H1 (cell line): Measurements from ENCODE around the gene BMP4. TPM values are rescaled to one million over a fixed set of nuclear protein-coding genes. Genes with fewer than 3 reads are reported as not detected.

Source experiments
- CTCF ChIA-PET: fragments of 300-600 bp; sonication (Branson Sonifier 250); formaldehyde crosslinking; loops from one replicate; lab custom pipeline; 2021; ENCODE audit not compliant: partially characterized antibody; lab: Charles Lee
- POLR2A ChIA-PET: fragments of 300-600 bp; sonication (Branson Sonifier 250); formaldehyde crosslinking; loops from one replicate; lab custom pipeline; 2021; ENCODE audit warnings: inconsistent platforms; ENCODE audit not compliant: partially characterized antibody; lab: Charles Lee
- DNase-seq, 2 experiments: peaks; one replicate each; pipeline versions ENCODE4 v3.0.0 to v3.0.0-alpha.2; 2010 to 2022; ENCODE audit warnings: low spot score in 2 of 2, low read depth in 1 of 2, mixed read lengths in 1 of 2
- FAIRE-seq: peaks from 2 replicates; lab custom pipeline; 2011; peaks lifted over from hg19 to GRCh38; lab: Jason Lieb, UNC
- H2AFZ ChIP-seq: 2 replicates; pipeline ENCODE4 v1.8.1; 2012; ENCODE audit warnings: low read length, inconsistent platforms
- H2AK5ac ChIP-seq: 2 replicates; pipeline ENCODE4 v1.6.1; 2013; ENCODE audit warnings: low read depth, low read length
- H2BK120ac ChIP-seq: replicated peaks from 2 replicates; pipeline ENCODE3; 2013; ENCODE audit warnings: low read depth, low read length, inconsistent platforms
- H2BK12ac ChIP-seq: 2 replicates; pipeline ENCODE4 v1.6.1; 2013; ENCODE audit warnings: low read depth, low read length
- H2BK15ac ChIP-seq: 2 replicates; pipeline ENCODE4 v1.6.1; 2013; ENCODE audit warnings: low read length
- H2BK20ac ChIP-seq: 2 replicates; pipeline ENCODE4 v1.6.1; 2013; ENCODE audit warnings: low read length
- H2BK5ac ChIP-seq: 2 replicates; pipeline ENCODE4 v1.6.1; 2013; ENCODE audit warnings: low read depth, low read length
- H3K14ac ChIP-seq: 2 replicates; pipeline ENCODE4 v1.6.1; 2013; ENCODE audit warnings: inconsistent platforms; ENCODE audit not compliant: insufficient read length
- H3K18ac ChIP-seq: 2 replicates; pipeline ENCODE4 v1.6.1; 2013; ENCODE audit warnings: low read length; ENCODE audit errors: extremely low read depth
- H3K23ac ChIP-seq: 2 replicates; pipeline ENCODE4 v1.6.1; 2013; ENCODE audit warnings: inconsistent platforms; ENCODE audit not compliant: insufficient read length
- H3K23me2 ChIP-seq: 2 replicates; pipeline ENCODE4 v1.6.1; 2013; ENCODE audit warnings: low read depth, low read length
- H3K27ac ChIP-seq: 2 replicates; pipeline ENCODE4 v1.6.1; 2011; ENCODE audit warnings: low read depth, low read length, inconsistent platforms
- H3K27me3 ChIP-seq, 4 experiments: replicated peaks in 1 of 4; 1 replicate in 1 of 4; 2 replicates in 3 of 4; pipeline versions ENCODE4 v1.6.1 to v1.8.1; 2011 to 2013; ENCODE audit warnings: low read length in 3 of 4, mild to moderate bottlenecking in 3 of 4, inconsistent platforms in 2 of 4, mixed read lengths in 2 of 4, moderate library complexity in 1 of 4; ENCODE audit not compliant: control insufficient read depth in 3 of 4, insufficient read depth in 3 of 4; ENCODE audit errors: extremely low read depth in 1 of 4
- H3K36me3 ChIP-seq, 4 experiments: 2 replicates each; pipeline versions ENCODE4 v1.6.1 to v1.8.1; 2011 to 2013; ENCODE audit warnings: mild to moderate bottlenecking in 4 of 4, low read length in 3 of 4, moderate library complexity in 2 of 4, control low read depth in 1 of 4, inconsistent platforms in 1 of 4; ENCODE audit not compliant: insufficient read depth in 4 of 4, control insufficient read depth in 2 of 4
- H3K4ac ChIP-seq: replicated peaks from 2 replicates; pipeline ENCODE3; 2013; ENCODE audit warnings: low read length, low read depth, mixed read lengths, inconsistent platforms; ENCODE audit not compliant: insufficient read length
- H3K4me1 ChIP-seq, 4 experiments: replicated peaks in 1 of 4; 1 replicate in 1 of 4; 2 replicates in 3 of 4; pipeline versions ENCODE4 v1.6.1 to v1.8.1; 2011 to 2013; ENCODE audit warnings: low read length in 3 of 4, inconsistent platforms in 2 of 4, mixed read lengths in 1 of 4; ENCODE audit not compliant: insufficient read depth in 4 of 4, control insufficient read depth in 3 of 4
- H3K4me2 ChIP-seq, 2 experiments: 2 replicates each; pipeline versions ENCODE4 v1.6.1 to v1.8.1; 2011 to 2013; ENCODE audit warnings: low read depth in 2 of 2, low read length in 2 of 2, control low read depth in 1 of 2, inconsistent platforms in 1 of 2, mild to moderate bottlenecking in 1 of 2; ENCODE audit not compliant: insufficient read depth in 1 of 2
- H3K4me3 ChIP-seq, 4 experiments: fragments of 200-600, 300-600 bp in 1 of 4; sonication (generic), shearing (Covaris generic), sonication (Bioruptor Twin) in 1 of 4; 2 replicates each; pipeline versions ENCODE4 v1.5.1 to v1.8.1; 2011 to 2016; ENCODE audit warnings: low read length in 4 of 4, low read depth in 3 of 4, control low read depth in 2 of 4, inconsistent platforms in 2 of 4, mild to moderate bottlenecking in 2 of 4, mixed read lengths in 1 of 4, moderate library complexity in 1 of 4; ENCODE audit not compliant: insufficient read depth in 2 of 4; ENCODE audit errors: extremely low read depth in 1 of 4
- H3K56ac ChIP-seq: replicated peaks from 2 replicates; pipeline ENCODE3; 2013; ENCODE audit warnings: low read depth, mild to moderate bottlenecking, mixed read lengths, low read length, inconsistent platforms; ENCODE audit not compliant: insufficient read length
- H3K79me1 ChIP-seq: 2 replicates; pipeline ENCODE4 v1.6.1; 2013; ENCODE audit warnings: low read depth, low read length, control low read depth
- H3K79me2 ChIP-seq, 2 experiments: 2 replicates each; pipeline versions ENCODE4 v1.6.1 to v1.8.1; 2012 to 2013; ENCODE audit warnings: low read length in 2 of 2, mild to moderate bottlenecking in 2 of 2, inconsistent platforms in 1 of 2; ENCODE audit not compliant: insufficient read depth in 2 of 2, control insufficient read depth in 1 of 2
- H3K9ac ChIP-seq, 4 experiments: replicated peaks in 1 of 4; 1 replicate in 1 of 4; 2 replicates in 3 of 4; pipeline versions ENCODE4 v1.6.1 to v1.8.1; 2011 to 2013; ENCODE audit warnings: low read depth in 3 of 4, low read length in 3 of 4, control low read depth in 2 of 4, mild to moderate bottlenecking in 2 of 4, moderate library complexity in 2 of 4, inconsistent platforms in 1 of 4; ENCODE audit errors: extremely low read depth in 1 of 4
- H3K9me3 ChIP-seq, 2 experiments: 2 replicates each; pipeline versions ENCODE4 v1.6.1 to v1.8.1; 2012 to 2013; ENCODE audit warnings: mild to moderate bottlenecking in 2 of 2, moderate library complexity in 2 of 2, control low read depth in 1 of 2, inconsistent platforms in 1 of 2, low read depth in 1 of 2, low read length in 1 of 2, mixed read lengths in 1 of 2; ENCODE audit not compliant: insufficient read depth in 2 of 2
- H4K20me1 ChIP-seq, 2 experiments: replicated peaks in 1 of 2; 2 replicates each; pipeline versions ENCODE3 to v1.8.1; 2011 to 2013; ENCODE audit warnings: inconsistent platforms in 2 of 2, low read length in 2 of 2, mild to moderate bottlenecking in 1 of 2; ENCODE audit not compliant: insufficient read depth in 2 of 2, control insufficient read depth in 1 of 2
- H4K5ac ChIP-seq: 2 replicates; pipeline ENCODE4 v1.6.1; 2013; ENCODE audit warnings: low read length, low read depth, mixed read lengths, inconsistent platforms; ENCODE audit not compliant: insufficient read length
- H4K8ac ChIP-seq: 2 replicates; pipeline ENCODE4 v1.8.0; 2013; ENCODE audit warnings: mild to moderate bottlenecking, moderate library complexity, low read length, inconsistent platforms; ENCODE audit not compliant: insufficient read depth; ENCODE audit errors: extremely low read depth
- H4K91ac ChIP-seq: replicated peaks from 2 replicates; pipeline ENCODE3; 2013; ENCODE audit warnings: low read length, mixed read lengths, inconsistent platforms; ENCODE audit not compliant: insufficient read length
- CTCF ChIP-seq, 3 experiments: IDR thresholded peaks; 1 replicate in 2 of 3; 2 replicates in 1 of 3; pipeline versions ENCODE4 v1.5.1 to v1.6.1; 2011; ENCODE audit warnings: low read length in 3 of 3, mild to moderate bottlenecking in 3 of 3, inconsistent platforms in 2 of 3, low read depth in 1 of 3, moderate library complexity in 1 of 3; ENCODE audit not compliant: insufficient read depth in 1 of 3; ENCODE audit errors: control extremely low read depth in 1 of 3
- GTF2F1 ChIP-seq: IDR thresholded peaks from 2 replicates; pipeline ENCODE4 v1.6.1; 2012; ENCODE audit warnings: low read depth, low read length, improper control_type of control experiment, borderline replicate concordance
- HDAC6 ChIP-seq: IDR thresholded peaks from one replicate; pipeline ENCODE4 v1.7.1; 2012; ENCODE audit warnings: low read depth, mild to moderate bottlenecking, inconsistent platforms, low read length, moderate library complexity
- KDM4A ChIP-seq: IDR thresholded peaks from one replicate; pipeline ENCODE4 v1.7.1; 2012; ENCODE audit warnings: low read depth, mild to moderate bottlenecking, moderate library complexity, low read length, inconsistent platforms; ENCODE audit not compliant: severe bottlenecking
- RAD21 ChIP-seq, 2 experiments: IDR thresholded peaks in 1 of 2; conservative IDR thresholded peaks in 1 of 2; 2 replicates each; pipeline ENCODE4 v1.6.1; 2011; ENCODE audit warnings: low read depth in 2 of 2, low read length in 2 of 2, improper control_type of control experiment in 1 of 2, inconsistent platforms in 1 of 2, mild to moderate bottlenecking in 1 of 2, moderate library complexity in 1 of 2
- SIN3A ChIP-seq, 2 experiments: IDR thresholded peaks in 1 of 2; conservative IDR thresholded peaks in 1 of 2; 2 replicates each; pipeline ENCODE4 v1.6.1; 2011 to 2012; ENCODE audit warnings: low read length in 2 of 2, improper control_type of control experiment in 1 of 2, low read depth in 1 of 2, mild to moderate bottlenecking in 1 of 2
- WGBS, 2 experiments: shearing (Covaris generic) in 1 of 2; methylation state at CpG; one replicate each; pipeline versions ENCODE4 v1.1.6 to v1.1.7; 2013 to 2015; ENCODE audit warnings: low lambda C conversion rate in 2 of 2, mixed read lengths in 2 of 2, inconsistent platforms in 1 of 2, low coverage in 1 of 2, missing lambda C conversion rate in 1 of 2; ENCODE audit not compliant: insufficient replicate concordance in 2 of 2, insufficient coverage in 1 of 2, insufficient read length in 1 of 2; ENCODE audit errors: extremely low coverage in 1 of 2, missing lambda C conversion rate in 1 of 2; 5-methylcytosine and 5-hydroxymethylcytosine counted together
- polyA plus RNA-seq, 7 experiments: library from polyadenylated mRNA; depleted of rRNA in 3 of 7; stranded (reverse) in 5 of 7; unstranded in 2 of 7; fragments of >200 nt in 5 of 7; fragments of 200-250 nt in 2 of 7; gene quantifications; 1 replicate in 5 of 7; 2 replicates in 1 of 7; 4 replicates in 1 of 7; pipeline versions ENCODE4 v1.2.1 to v1.2.3, GENCODE V29; 2011 to 2013; ENCODE audit warnings: missing spikeins in 2 of 7, mixed read lengths in 2 of 7
- total RNA-seq: library from RNA; stranded (reverse); fragmentation: NEBNext Ultra II Directional; extraction: Animal tissue kit (Norgen Biotek cat#: 25700); gene quantifications from 2 replicates; pipeline ENCODE4 v1.2.1, GENCODE V29; 2021

BMP4 gene
- total and polyA plus RNA-seq, 2 of the 8 experiments (the other 6 are each of a cell fraction or from before 2014, with no cell fraction given) = 2.3 to 5.4 TPM

GRCh38 chr14:53963320-53964227 is 6.9 kb upstream of the BMP4 start:
- H2BK5ac ChIP-seq = peak overlapping the region; percentile 18; the same call in 1 of the 2 replicates
- H3K4me1 ChIP-seq = peaks cover 2 to 21% (median 12%) of the 10 kb centered on the region in 4 experiments
- peaks cover 7% of the 10 kb centered on the region; the same call in 1 of the 2 replicates for H3K23me2 ChIP-seq
- no peak overlapping the region for H4K91ac ChIP-seq
- 7% methylated on average over 52 of the region's 55 CpGs; no CpG with 5 or more reads in 1 of the 2 experiments for WGBS, 2 experiments
- no peak overlapping the region for H2AK5ac ChIP-seq
- H3K4ac ChIP-seq = no peak overlapping the region
- peak overlapping the region in 3 of 4 experiments; percentile 32 to 38 (median 34); a peak in 4 of 7 replicates for H3K9ac ChIP-seq
- H3K79me1 ChIP-seq = no peaks in the 10 kb centered on the region
- peak overlapping the region; percentile 48 for H2AFZ ChIP-seq
- no peak overlapping the region for H3K14ac ChIP-seq
- ChIA-PET POLR2A (interaction anchor here (0.8 to 2.9 kb wide), 5 partner anchors 9 to 18 kb away, joined by 3 to 14 read pairs (median 3); no protein-coding TSS in a partner anchor), CTCF (interaction anchor here (0.6 to 2.8 kb wide), 14 partner anchors 9 to 323 kb away, joined by 3 to 14 read pairs (median 3); no protein-coding TSS in a partner anchor)
- H3K18ac ChIP-seq = peak overlapping the region; percentile 51
- H3K36me3 ChIP-seq = no peaks in the 10 kb centered on the region
- H4K8ac ChIP-seq = peak overlapping the region; percentile 29; the same call in 1 of the 2 replicates
- H4K20me1 ChIP-seq = no peaks in the 10 kb centered on the region
- H3K27me3 ChIP-seq = peaks cover 14 to 35% (median 32%) of the 10 kb centered on the region in 4 experiments
- H4K5ac ChIP-seq = no peak overlapping the region
- DNase-seq (peak in 1 of 2 experiments; percentile 59), FAIRE-seq (no peak)
- H3K56ac ChIP-seq = no peak overlapping the region
- H2BK20ac ChIP-seq = peak overlapping the region; percentile 23; the same call in 1 of the 2 replicates
- H3K9me3 ChIP-seq = no peaks in the 10 kb centered on the region
- H2BK15ac ChIP-seq = peak overlapping the region; percentile 63
- H3K4me3 ChIP-seq = peak overlapping the region; percentile 26 to 58 (median 48)
- H3K79me2 ChIP-seq = no peaks in the 10 kb centered on the region
- no peak overlapping the region for H3K27ac ChIP-seq
- H2BK120ac ChIP-seq = no peak overlapping the region
- H2BK12ac ChIP-seq = peak overlapping the region; percentile 77
- no peak overlapping the region for H3K23ac ChIP-seq
- H3K4me2 ChIP-seq = peak overlapping the region; percentile 89 to 94
- TF ChIP-seq CTCF (IDR thresholded peaks at IDR 0.05; ENCODE audit: control extremely low read depth in 1 of 3, insufficient read depth in 1 of 3, low read depth in 1 of 3, low read length in 3 of 3) (peak; percentile 16 to 37 (median 21)), KDM4A (peak; percentile 91), GTF2F1 (no peak), RAD21 (IDR thresholded peaks at IDR 0.05 in 1 of 2, conservative IDR thresholded peaks at IDR 0.05 in 1 of 2; ENCODE audit: low read depth in 2 of 2, low read length in 2 of 2) (peak; percentile 16 to 34; a peak in 3 of 4 replicates), SIN3A (conservative IDR thresholded peaks at IDR 0.05 in 1 of 2, IDR thresholded peaks at IDR 0.05 in 1 of 2; ENCODE audit: low read depth in 1 of 2, low read length in 2 of 2) (0 out of 4 replicates have a peak, but pooled peaks of 1 of the 2 experiments have one; percentile 29), HDAC6 (no peak)
